Measurements from ENCODE around the gene INF2. TPM values are rescaled to one million over a fixed set of nuclear protein-coding genes. Genes with fewer than 3 reads are reported as not detected.
"Not testable (repeated sequence)": the region's sequence is repeated elsewhere in the genome, so short reads cannot be mapped to it uniquely, and the experiment has no call there.

INF2 gene
- polyA plus RNA-seq, 12 donors: 28.8 to 60.9 (median 40.2) TPM; not detected in 1

GRCh38 chr14:104749111-104749649, 59.8 kb downstream of the INF2 start:
- peak; percentile 41 for DNase-seq

GRCh38 chr14:104750056-104750752, 60.8 kb downstream of the INF2 start:
- no peak for DNase-seq

GRCh38 chr14:104750753-104751057, 61.3 kb downstream of the INF2 start:
- not testable (repeated sequence) for DNase-seq

GRCh38 chr14:104751539-104752422, 62.4 kb downstream of the INF2 start:
- DNase-seq: no peak

GRCh38 chr14:104752423-104752734, 63.0 kb downstream of the INF2 start:
- DNase-seq: no peak

GRCh38 chr14:104752735-104753527, 63.5 kb downstream of the INF2 start, which contains the start of gene SIVA1:
Gene SIVA1, plus strand, starts transcription at chr14:104753147. Its CDS starts 55 bp downstream, at chr14:104753202.
- peak; percentile 100 for DNase-seq

GRCh38 chr14:104753528-104754212, 64.3 kb downstream of the INF2 start:
- DNase-seq: no peak

- DNase-seq: no peak
Measured at GRCh38 chr14:104754213-104754851, 64.9 kb downstream of the INF2 start.

GRCh38 chr14:104755621-104756020, 66.2 kb downstream of the INF2 start:
- DNase-seq: no peak

GRCh38 chr14:104756477-104757237, 67.2 kb downstream of the INF2 start:
- no peak for DNase-seq

- no peak for DNase-seq
Measured at GRCh38 chr14:104757238-104757585, 67.8 kb downstream of the INF2 start.

GRCh38 chr14:104757681-104758392, 68.4 kb downstream of the INF2 start:
- DNase-seq: no peak

- DNase-seq: no peak
Measured at GRCh38 chr14:104758981-104759969, 69.9 kb downstream of the INF2 start.

GRCh38 chr14:104765517-104765916, 76.1 kb downstream of the INF2 start:
- no peak for DNase-seq

GRCh38 chr14:104766256-104766862, 76.9 kb downstream of the INF2 start:
- DNase-seq: no peak

- no peak for DNase-seq
Measured at GRCh38 chr14:104766863-104767633, 77.6 kb downstream of the INF2 start.

GRCh38 chr14:104767634-104767918, 78.2 kb downstream of the INF2 start:
- DNase-seq: no peak
